Colonic mucosa (tissue), 4 donors: ENCODE measurements around the gene NKD2. TPM values are rescaled to one million over a fixed set of nuclear protein-coding genes. Genes with fewer than 3 reads are reported as not detected.

ENCODE experiments used
- DNase-seq: peaks from one replicate; pipeline ENCODE4 v3.0.0-alpha.2; 2020
- H3K27ac ChIP-seq: fragments of 200-600 bp; one replicate; pipeline ENCODE4 v1.8.0; 2021
- H3K27me3 ChIP-seq: fragments of 200-600 bp; one replicate; pipeline ENCODE4 v1.8.0; 2021
- H3K36me3 ChIP-seq: fragments of 200-600 bp; one replicate; pipeline ENCODE4 v1.8.0; 2021
- H3K4me1 ChIP-seq: fragments of 200-600 bp; one replicate; pipeline ENCODE4 v1.8.0; 2021; ENCODE audit warnings: mild to moderate bottlenecking
- H3K4me3 ChIP-seq: fragments of 200-600 bp; one replicate; pipeline ENCODE4 v1.8.0; 2021
- H3K9ac ChIP-seq, 2 donors: one replicate each; pipeline ENCODE4 v1.7.0; 2013; ENCODE audit warnings: control low read depth in 2 of 2, low read depth in 2 of 2, low read length in 2 of 2
- H3K9me3 ChIP-seq: fragments of 200-600 bp; one replicate; pipeline ENCODE4 v1.8.0; 2021
- CTCF ChIP-seq: fragments of 200-600 bp; IDR thresholded peaks from one replicate; pipeline ENCODE4 v1.8.0; 2022; ENCODE audit warnings: antibody characterized with exemption, mild to moderate bottlenecking
- intact Hi-C: fragments of 100-400 bp; cut with DNase I; formaldehyde crosslinking; loops from one replicate; pipeline ENCODE4 v1.14.1; 2022
- total RNA-seq, 2 donors: library from RNA; stranded (reverse); fragmentation: NEBNext Ultra II Directional in 1 of 2; extraction: Animal tissue kit (Norgen Biotek cat#: 25700) in 1 of 2; gene quantifications; one replicate each; pipeline ENCODE4 v1.2.1, GENCODE V29; 2021
- donor health status: healthy.
- donor health status: DM: no; HTN: no; CAD: no.
- donor health status: DM: no; HTN: no; CAD: no.

The NKD2 gene
- total RNA-seq, 2 donors from 2014 or later = 0.94 to 1.9 TPM

- H3K9me3 ChIP-seq = no peaks in the 10 kb centered on the region
- H3K27me3 ChIP-seq = no peaks in the 10 kb centered on the region
- H3K27ac ChIP-seq = no peak overlapping the region
- H3K4me3 ChIP-seq = no peak overlapping the region
- intact Hi-C loops = no loop called here
- no peak for DNase-seq
- no peaks in the 10 kb centered on the region for H3K36me3 ChIP-seq
- no peaks in the 10 kb centered on the region for H3K4me1 ChIP-seq
- no peak for TF ChIP-seq CTCF
- H3K9ac ChIP-seq = no peak overlapping the region
These were observed 18.4 kb downstream of the NKD2 start for GRCh38 chr5:1026700-1027621.

GRCh38 chr5:1027631-1028441, 19.2 kb downstream of the NKD2 start:
- Histone ChIP-seq H3K4me1 (no peaks in the 10 kb centered on the region), H3K9me3 (no peaks in the 10 kb centered on the region), H3K9ac (no peak overlapping the region), H3K27ac (no peak overlapping the region), H3K4me3 (no peak overlapping the region), H3K36me3 (no peaks in the 10 kb centered on the region), H3K27me3 (no peaks in the 10 kb centered on the region)
- no peak for DNase-seq
- intact Hi-C loops = no loop called here
- TF ChIP-seq CTCF = no peak

- Histone ChIP-seq H3K9ac (no peak overlapping the region), H3K9me3 (no peaks in the 10 kb centered on the region), H3K4me1 (no peaks in the 10 kb centered on the region), H3K4me3 (no peak overlapping the region), H3K27ac (no peak overlapping the region), H3K27me3 (no peaks in the 10 kb centered on the region), H3K36me3 (no peaks in the 10 kb centered on the region)
- DNase-seq = no peak
- no peak for TF ChIP-seq CTCF
- intact Hi-C loops = no loop called here
These were observed 20.1 kb downstream of the NKD2 start for GRCh38 chr5:1028481-1029281.

- TF ChIP-seq CTCF = no peak
- no peak for DNase-seq
These were observed 20.8 kb downstream of the NKD2 start for GRCh38 chr5:1029282-1029944.

More at GRCh38 chr5:1029282-1029944, 20.8 kb downstream of the NKD2 start:
- no peak overlapping the region for H3K9ac ChIP-seq
- no peak overlapping the region for H3K4me3 ChIP-seq
- no peaks in the 10 kb centered on the region for H3K27me3 ChIP-seq
- no peaks in the 10 kb centered on the region for H3K9me3 ChIP-seq
- intact Hi-C loops = no loop called here
- H3K36me3 ChIP-seq = no peaks in the 10 kb centered on the region
- H3K27ac ChIP-seq = no peak overlapping the region
- H3K4me1 ChIP-seq = no peaks in the 10 kb centered on the region
